ENCODE results near the gene MOGAT3. TPM values are rescaled to one million over a fixed set of nuclear protein-coding genes. Genes with fewer than 3 reads are reported as not detected.

MOGAT3 gene
- total RNA-seq, 2 experiments from 2014 or later, result not detected

DNA sequence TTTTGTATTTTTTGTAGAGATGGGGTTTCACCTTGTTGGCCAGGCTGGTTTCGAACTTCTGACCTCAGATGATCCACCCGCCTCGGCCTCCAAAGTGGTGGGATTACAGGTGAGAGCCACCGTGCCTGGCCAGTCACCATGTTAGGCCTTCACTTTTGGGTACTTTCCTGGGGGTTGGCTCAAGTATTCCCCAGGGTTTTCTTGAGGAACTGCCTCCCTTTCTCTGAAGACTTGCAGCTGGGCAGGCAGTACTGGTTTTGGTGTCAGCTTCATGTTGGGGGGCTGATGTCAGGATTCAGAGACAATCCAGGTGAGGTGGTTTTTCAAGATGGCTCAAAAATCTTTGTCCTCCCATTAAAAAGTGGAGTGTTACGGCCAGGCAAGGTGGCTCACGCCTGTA is 24.8 kb upstream of the MOGAT3 start:
- no peak for DNase-seq
- ChIA-PET CTCF (interaction anchor here (1.4 kb wide), 1 partner anchor 33 kb away, joined by 3 read pairs; no protein-coding TSS in a partner anchor), POLR2A (interaction anchor here (1.5 kb wide), 1 partner anchor 18 kb away, joined by 3 read pairs; no protein-coding TSS in a partner anchor)
- Mint-ChIP-seq H3K4me1 (peaks cover under 1% of the 10 kb centered on the region), H3K9me3 (no peaks in the 10 kb centered on the region), H3K4me3 (no peak overlapping the region), H3K27ac (no peak overlapping the region), H3K36me3 (ENCODE audit: low read depth) (peaks cover 34% of the 10 kb centered on the region), H3K27me3 (no peaks in the 10 kb centered on the region)

DNA sequence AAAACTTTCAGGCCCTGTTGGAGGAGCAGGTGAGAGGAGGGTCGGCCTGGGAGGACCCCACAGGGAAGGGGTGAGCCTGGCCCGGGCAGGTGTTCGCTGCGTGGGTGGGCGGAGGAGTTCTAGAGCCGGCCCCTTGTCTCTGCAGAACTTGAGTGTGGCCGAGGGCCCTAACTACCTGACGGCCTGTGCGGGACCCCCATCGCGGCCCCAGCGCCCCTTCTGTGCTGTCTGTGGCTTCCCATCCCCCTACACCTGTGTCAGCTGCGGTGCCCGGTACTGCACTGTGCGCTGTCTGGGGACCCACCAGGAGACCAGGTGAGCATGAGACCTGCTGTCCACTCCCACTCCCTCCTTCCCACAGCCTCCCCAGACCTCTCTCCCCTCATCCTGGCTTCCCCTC is 22.7 kb upstream of the MOGAT3 start:
- no peaks in the 10 kb centered on the region for H3K9me3 Mint-ChIP-seq
- H3K27ac Mint-ChIP-seq, result no peak overlapping the region
- CTCF ChIA-PET, result no interaction called here
- H3K36me3 Mint-ChIP-seq (ENCODE audit: low read depth), result peaks cover 32% of the 10 kb centered on the region
- H3K27me3 Mint-ChIP-seq, result no peaks in the 10 kb centered on the region
- H3K4me3 Mint-ChIP-seq, result no peak overlapping the region
- DNase-seq, result no peak
- POLR2A ChIA-PET, result interaction anchor here (0.6 kb wide), 1 partner anchor 138 kb away, joined by 3 read pairs; no protein-coding TSS in a partner anchor
- peaks cover 15% of the 10 kb centered on the region for H3K4me1 Mint-ChIP-seq

DNA sequence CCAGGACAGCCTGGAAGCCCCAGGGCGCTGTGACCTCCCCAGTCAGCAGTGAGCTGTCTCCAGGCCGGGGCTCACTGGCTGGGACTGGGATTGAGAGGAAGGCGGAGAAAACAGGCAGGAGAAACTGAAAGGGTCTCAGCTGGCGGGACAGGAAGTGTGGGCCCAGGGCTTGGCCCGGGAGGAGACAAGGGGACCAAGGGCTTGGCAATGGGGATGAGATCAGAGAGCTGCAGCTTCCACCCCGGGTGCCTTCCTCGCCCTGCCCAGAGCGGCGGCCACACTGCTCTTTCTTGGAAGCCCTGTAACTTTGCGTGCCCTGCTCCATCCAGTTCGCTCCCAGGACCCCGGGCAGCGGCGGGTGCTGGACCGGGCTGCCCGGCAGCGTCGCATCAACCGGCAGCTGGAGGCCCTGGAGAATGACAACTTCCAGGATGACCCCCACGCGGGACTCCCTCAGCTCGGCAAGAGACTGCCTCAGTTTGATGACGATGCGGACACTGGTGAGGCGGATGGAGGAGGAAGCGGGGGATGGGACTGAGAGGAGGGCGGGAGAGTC is 21.5 kb upstream of the MOGAT3 start:
- CTCF ChIA-PET, result interaction anchor here (0.7 kb wide), 1 partner anchor 78 kb away, joined by 3 read pairs; no protein-coding TSS in a partner anchor
- DNase-seq, result no peak
- no peak overlapping the region for H3K27ac Mint-ChIP-seq

DNA sequence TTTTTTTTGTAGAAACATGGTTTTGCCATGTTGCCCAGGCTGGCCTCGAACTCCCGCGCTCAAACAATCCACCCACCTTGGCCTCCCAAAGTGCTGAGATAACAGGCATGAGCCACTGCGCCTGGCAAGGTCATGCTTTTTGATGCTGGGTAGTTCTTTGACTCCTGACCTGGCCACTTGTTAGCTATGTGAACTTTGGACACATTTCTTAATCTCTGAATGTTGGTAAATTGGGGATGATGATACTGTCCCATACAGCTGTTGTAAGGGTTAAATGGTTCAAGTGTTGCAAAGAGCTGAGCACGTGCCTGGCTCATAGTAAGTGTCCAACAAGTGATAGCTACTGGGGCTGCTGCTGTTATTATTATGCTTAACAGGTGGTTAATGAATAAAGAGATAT is 19.5 kb upstream of the MOGAT3 start:
- no peak for DNase-seq
- no peak overlapping the region for H3K4me3 Mint-ChIP-seq
- H3K27ac Mint-ChIP-seq, result no peak overlapping the region
- no peaks in the 10 kb centered on the region for H3K27me3 Mint-ChIP-seq
- no peaks in the 10 kb centered on the region for H3K9me3 Mint-ChIP-seq
- H3K4me1 Mint-ChIP-seq, result peaks cover 32% of the 10 kb centered on the region
- POLR2A ChIA-PET, result interaction anchor here (5.0 kb wide), 1 partner anchor 25 kb away, joined by 61 read pairs; the partner anchor contains the start of gene FIS1
- CTCF ChIA-PET, result interaction anchor here (0.9 to 5.4 kb wide), 4 partner anchors 24 to 77 kb away, joined by 3 to 74 read pairs (median 5); partner anchors contain the start of gene FIS1
- peaks cover 37% of the 10 kb centered on the region for H3K36me3 Mint-ChIP-seq (ENCODE audit: low read depth)

More for the DNA sequence above, 21.5 kb upstream of the MOGAT3 start:
- H3K9me3 Mint-ChIP-seq, result no peaks in the 10 kb centered on the region
- no peaks in the 10 kb centered on the region for H3K27me3 Mint-ChIP-seq
- POLR2A ChIA-PET, result no interaction called here
- H3K4me1 Mint-ChIP-seq, result peaks cover 19% of the 10 kb centered on the region
- H3K36me3 Mint-ChIP-seq (ENCODE audit: low read depth), result peaks cover 32% of the 10 kb centered on the region
- no peak overlapping the region for H3K4me3 Mint-ChIP-seq

DNA sequence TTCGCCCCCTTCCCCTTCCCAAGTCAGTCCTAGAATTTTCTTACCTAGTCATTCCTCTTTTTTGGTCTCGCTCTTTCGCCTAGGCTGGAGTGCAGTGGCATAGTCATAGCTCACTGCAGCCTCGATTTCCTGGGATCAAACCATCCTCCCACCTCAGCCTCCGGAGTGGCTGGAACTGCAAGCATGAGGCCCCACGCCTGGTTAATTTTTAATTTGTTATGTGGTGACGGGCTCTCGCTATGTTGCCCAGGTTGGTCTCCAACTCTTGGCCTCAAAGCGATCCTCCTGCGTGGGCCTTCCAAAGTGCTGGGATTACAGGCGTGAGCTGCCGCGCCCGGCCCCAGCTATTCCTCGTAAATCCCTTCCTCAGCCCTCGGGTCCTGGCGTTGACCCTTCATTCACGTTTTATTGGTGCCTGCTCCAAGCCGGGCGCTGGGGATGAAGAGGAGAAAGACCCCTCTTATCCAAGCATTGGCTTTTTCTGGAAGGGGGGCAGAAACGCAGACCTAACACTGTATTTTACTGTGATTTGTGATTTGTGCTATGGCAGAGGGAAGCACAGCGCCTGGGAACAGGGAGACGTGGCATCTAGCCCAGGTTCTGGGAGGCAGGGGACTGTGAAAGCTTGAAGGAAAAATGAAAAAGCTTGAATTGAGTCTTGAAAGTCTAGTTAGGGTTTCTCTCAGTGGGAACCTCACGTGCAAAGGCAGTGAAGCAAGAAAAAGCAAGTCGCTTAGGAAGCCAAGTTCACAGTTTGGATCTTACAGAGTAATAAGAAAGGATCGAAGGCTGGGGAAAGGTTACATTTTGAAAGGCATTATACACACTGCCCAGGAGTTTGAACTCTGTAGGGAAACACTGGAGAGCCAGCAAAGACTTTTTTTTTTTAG is 17.6 kb upstream of the MOGAT3 start:
- Mint-ChIP-seq H3K27me3 (no peaks in the 10 kb centered on the region), H3K4me1 (peaks cover 35% of the 10 kb centered on the region), H3K27ac (peak overlapping the region; percentile 87), H3K9me3 (no peaks in the 10 kb centered on the region), H3K36me3 (ENCODE audit: low read depth) (peaks cover 31% of the 10 kb centered on the region), H3K4me3 (peak overlapping the region; percentile 96)
- no peak for DNase-seq
- POLR2A ChIA-PET, result interaction anchor here (0.6 to 5.0 kb wide), 15 partner anchors 9 to 344 kb away, joined by 3 to 61 read pairs (median 7); partner anchors contain the start of genes CLDN15, FIS1, SRRT and TRIM56
- CTCF ChIA-PET, result interaction anchor here (0.8 to 5.4 kb wide), 21 partner anchors 9 to 513 kb away, joined by 3 to 74 read pairs (median 6); partner anchors contain the start of genes CLDN15, FIS1, POP7 and SRRT

DNA sequence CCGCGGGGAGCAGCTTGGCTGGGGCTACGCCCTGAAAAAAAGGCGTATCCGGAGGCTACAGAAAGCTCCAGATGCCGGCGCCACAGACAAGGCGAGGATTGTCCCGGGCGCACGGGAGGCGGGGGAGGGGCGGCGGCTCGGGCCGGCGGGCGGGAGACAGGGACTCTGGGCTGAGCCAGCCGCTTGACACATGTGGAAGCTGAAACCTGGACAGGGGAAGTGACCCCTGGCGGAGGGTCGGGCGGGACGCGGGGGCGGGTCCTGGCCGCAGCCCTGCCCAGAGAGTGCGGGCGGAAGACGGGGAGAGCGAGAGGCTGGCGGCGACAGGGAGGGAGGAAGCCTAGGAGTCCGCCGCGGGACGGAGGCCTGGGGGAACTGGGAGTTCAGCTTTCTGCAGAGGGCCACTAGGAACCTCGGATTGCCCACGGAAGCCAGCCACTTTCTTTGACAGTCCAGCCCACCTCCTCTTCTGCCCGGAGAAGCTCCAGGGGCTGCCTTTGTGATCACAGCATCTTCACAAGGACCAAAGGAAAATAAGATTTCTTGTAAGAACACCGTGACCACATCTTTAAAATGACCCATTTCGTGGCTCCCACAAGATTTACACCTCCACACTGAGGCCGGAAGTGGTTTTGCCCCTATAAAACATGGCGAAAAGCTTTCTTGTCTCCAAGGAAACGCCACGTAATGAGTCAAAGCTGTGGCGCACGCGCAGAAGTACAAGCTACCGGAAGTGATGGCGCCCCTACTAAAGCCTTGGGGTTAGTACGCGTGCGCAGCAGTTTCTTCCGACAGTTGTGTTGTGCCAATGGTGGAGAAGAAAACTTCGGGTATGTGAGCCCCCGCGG is 16.8 kb upstream of the MOGAT3 start, which contains the start of the genes PLOD3 and ZNHIT1:
TSS of gene PLOD3 (minus strand) at position 194 of the 848 bp plus-strand sequence. CDS start 307 bp downstream, outside the sequence.
TSS of gene ZNHIT1 (plus strand) at position 778 of the 848 bp plus-strand sequence. CDS start at position 809, 31 bp downstream.
- Mint-ChIP-seq H3K9me3 (no peaks in the 10 kb centered on the region), H3K4me1 (peaks cover 35% of the 10 kb centered on the region), H3K4me3 (peak within 1 kb of the TSS; percentile 96), H3K27ac (peak within 1 kb of the TSS; percentile 87), H3K36me3 (ENCODE audit: low read depth) (peaks cover 24% of the 10 kb centered on the region), H3K27me3 (no peaks in the 10 kb centered on the region)
- POLR2A ChIA-PET, result interaction anchor here (0.6 to 5.0 kb wide), 20 partner anchors 10 to 788 kb away, joined by 3 to 61 read pairs (median 4); partner anchors contain the start of genes CLDN15, FIS1, MEPCE and POP7
- peak; percentile 97 for DNase-seq
- CTCF ChIA-PET, result interaction anchor here (0.5 to 5.4 kb wide), 25 partner anchors 10 to 1230 kb away, joined by 3 to 74 read pairs (median 5); partner anchors contain the start of genes CLDN15, FIS1, POP7 and SERPINE1

DNA sequence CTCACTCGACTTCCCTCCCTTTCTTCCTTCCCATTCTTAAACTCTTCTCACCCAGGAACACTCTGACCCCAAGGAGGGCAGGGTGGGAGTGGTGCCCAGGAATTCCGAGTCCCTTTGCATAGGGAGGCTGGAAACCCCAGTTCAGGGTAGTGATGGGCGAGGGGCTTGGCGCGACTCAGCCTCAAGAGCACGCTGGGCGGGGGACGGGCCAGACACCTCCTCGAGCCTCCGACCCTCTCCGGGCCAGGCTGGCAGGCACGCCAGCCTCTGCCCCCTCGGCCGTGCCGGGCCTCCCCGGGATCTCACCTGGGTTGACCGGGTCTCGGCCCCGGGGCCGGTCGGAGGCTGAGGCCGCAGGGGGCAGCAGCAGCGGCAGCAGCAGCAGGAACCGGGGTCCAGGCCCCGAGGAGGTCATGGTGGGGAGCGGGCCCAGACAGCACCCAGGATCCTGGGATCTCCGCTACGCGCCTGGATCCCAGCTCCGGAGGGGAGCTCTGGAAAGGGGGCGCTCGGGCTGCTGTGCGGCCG is 16.1 kb upstream of the MOGAT3 start:
- Mint-ChIP-seq H3K9me3 (no peaks in the 10 kb centered on the region), H3K36me3 (ENCODE audit: low read depth) (peaks cover 21% of the 10 kb centered on the region), H3K27ac (peak overlapping the region; percentile 87), H3K27me3 (no peaks in the 10 kb centered on the region), H3K4me1 (peaks cover 35% of the 10 kb centered on the region), H3K4me3 (peak overlapping the region; percentile 96)
- ChIA-PET CTCF (interaction anchor here (0.5 to 5.4 kb wide), 14 partner anchors 10 to 1229 kb away, joined by 3 to 74 read pairs (median 8); partner anchors contain the start of genes FIS1, SERPINE1, SRRT and TRIM56), POLR2A (interaction anchor here (0.9 to 5.0 kb wide), 18 partner anchors 9 to 788 kb away, joined by 3 to 61 read pairs (median 5); partner anchors contain the start of genes CLDN15, FIS1, MEPCE and POP7)
- DNase-seq, result no peak

DNA sequence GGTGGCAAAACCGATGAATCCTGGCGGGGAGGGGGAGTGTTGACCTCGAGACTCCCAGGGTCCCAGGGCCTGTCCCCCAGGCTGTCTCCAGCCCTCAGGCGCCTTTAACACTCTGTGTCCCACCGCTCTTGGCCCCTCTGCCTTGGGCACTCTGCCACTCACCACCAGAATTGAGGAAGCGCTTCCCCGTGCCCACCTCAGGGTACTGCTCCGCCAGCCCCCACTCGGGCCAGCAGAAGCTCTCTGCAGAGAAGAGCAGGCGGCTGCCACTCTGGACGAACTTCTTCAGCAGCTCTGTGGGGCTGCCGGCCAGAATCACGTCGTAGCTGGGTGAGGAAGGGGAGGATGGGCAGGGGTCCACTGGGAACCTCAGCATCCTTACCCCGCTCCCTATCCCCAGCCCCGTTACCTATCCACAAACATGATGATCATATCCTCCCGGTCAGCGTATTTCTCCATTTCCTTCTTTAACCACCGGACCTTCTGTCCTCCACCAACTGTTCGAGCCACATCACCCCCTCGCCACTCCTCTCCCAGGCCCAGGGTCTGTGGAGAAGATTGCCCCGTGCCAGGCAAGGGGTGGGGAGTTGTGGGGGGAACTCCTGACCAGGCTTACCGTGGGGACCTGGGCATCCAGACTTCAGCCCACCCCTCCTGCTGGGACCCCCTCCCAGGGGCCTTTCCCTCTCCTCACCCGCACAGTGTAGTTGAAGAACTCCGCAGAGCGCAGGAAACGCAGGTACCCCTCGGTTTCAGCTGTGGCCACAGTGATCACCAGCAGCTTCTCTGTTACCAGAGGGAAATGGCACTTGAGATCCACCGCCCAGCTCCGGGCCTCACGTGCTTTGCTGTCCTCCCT is 15.4 kb upstream of the MOGAT3 start:
- H3K9me3 Mint-ChIP-seq, result no peaks in the 10 kb centered on the region
- peak; percentile 24 for DNase-seq
- H3K4me1 Mint-ChIP-seq, result peaks cover 35% of the 10 kb centered on the region
- H3K36me3 Mint-ChIP-seq (ENCODE audit: low read depth), result peaks cover 15% of the 10 kb centered on the region
- ChIA-PET POLR2A (interaction anchor here (1.0 to 5.0 kb wide), 8 partner anchors 11 to 326 kb away, joined by 3 to 61 read pairs (median 4); partner anchors contain the start of genes FIS1, SERPINE1 and UFSP1), CTCF (interaction anchor here (1.4 to 5.4 kb wide), 3 partner anchors 24 to 72 kb away, joined by 6 to 74 read pairs (median 40); partner anchors contain the start of gene FIS1)
- H3K4me3 Mint-ChIP-seq, result peak overlapping the region; percentile 96
- peak overlapping the region; percentile 80 for H3K27ac Mint-ChIP-seq
- H3K27me3 Mint-ChIP-seq, result no peaks in the 10 kb centered on the region

DNA sequence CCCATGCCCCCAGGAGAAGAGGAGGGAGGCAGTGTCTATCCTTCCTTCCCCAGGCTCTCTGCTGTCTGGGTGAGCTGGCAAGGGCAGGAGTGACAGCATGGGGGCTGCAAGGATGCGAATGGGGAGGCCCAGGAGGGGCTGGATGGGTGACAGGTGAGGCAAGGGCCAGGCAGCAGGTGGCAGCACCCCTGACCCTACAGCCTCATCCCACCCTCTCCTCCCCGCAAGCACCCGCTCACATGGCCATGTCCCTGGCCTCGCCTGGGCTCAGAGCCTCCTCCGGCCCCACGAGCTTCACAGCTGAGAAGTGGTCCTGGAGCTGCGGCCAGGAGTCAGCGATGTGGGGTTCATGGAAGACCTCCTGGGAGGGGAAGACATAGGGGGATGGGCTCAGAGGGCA is 11.2 kb upstream of the MOGAT3 start:
- Mint-ChIP-seq H3K4me3 (no peak overlapping the region), H3K9me3 (no peaks in the 10 kb centered on the region), H3K36me3 (ENCODE audit: low read depth) (peaks cover 27% of the 10 kb centered on the region), H3K27me3 (no peaks in the 10 kb centered on the region), H3K27ac (no peak overlapping the region), H3K4me1 (peaks cover 16% of the 10 kb centered on the region)
- DNase-seq, result no peak
- ChIA-PET POLR2A (interaction anchor here (0.7 kb wide), 1 partner anchor 31 kb away, joined by 3 read pairs; no protein-coding TSS in a partner anchor), CTCF (interaction anchor here (1.7 kb wide), 1 partner anchor 19 kb away, joined by 4 read pairs; no protein-coding TSS in a partner anchor)

DNA sequence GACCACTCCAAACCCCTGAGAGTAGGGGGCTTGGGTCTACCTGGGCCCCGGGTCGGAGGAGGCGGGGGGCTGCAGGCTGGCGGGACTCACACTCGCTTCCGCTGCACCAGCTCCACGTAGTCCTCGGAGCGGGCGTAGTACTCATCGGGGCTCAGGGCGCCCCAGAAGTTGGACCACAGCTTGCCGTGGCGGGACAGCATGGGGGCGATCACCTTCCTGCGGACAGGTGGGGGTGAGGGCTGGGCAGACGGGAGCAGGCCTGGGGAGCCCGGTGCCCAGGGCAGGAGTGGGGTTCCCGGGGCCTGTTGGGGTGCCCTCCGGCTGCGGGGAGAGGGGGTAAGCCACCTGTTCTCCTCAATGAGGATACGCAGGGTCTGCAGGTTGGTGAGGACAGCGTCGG is 10.7 kb upstream of the MOGAT3 start:
- CTCF ChIA-PET, result interaction anchor here (1.7 kb wide), 1 partner anchor 19 kb away, joined by 4 read pairs; no protein-coding TSS in a partner anchor
- no peaks in the 10 kb centered on the region for H3K9me3 Mint-ChIP-seq
- no peaks in the 10 kb centered on the region for H3K27me3 Mint-ChIP-seq
- no peak for DNase-seq
- no peak overlapping the region for H3K27ac Mint-ChIP-seq
- POLR2A ChIA-PET, result interaction anchor here (0.7 kb wide), 1 partner anchor 32 kb away, joined by 3 read pairs; no protein-coding TSS in a partner anchor
- no peak overlapping the region for H3K4me3 Mint-ChIP-seq
- H3K36me3 Mint-ChIP-seq (ENCODE audit: low read depth), result peaks cover 26% of the 10 kb centered on the region
- peaks cover 13% of the 10 kb centered on the region for H3K4me1 Mint-ChIP-seq

DNA sequence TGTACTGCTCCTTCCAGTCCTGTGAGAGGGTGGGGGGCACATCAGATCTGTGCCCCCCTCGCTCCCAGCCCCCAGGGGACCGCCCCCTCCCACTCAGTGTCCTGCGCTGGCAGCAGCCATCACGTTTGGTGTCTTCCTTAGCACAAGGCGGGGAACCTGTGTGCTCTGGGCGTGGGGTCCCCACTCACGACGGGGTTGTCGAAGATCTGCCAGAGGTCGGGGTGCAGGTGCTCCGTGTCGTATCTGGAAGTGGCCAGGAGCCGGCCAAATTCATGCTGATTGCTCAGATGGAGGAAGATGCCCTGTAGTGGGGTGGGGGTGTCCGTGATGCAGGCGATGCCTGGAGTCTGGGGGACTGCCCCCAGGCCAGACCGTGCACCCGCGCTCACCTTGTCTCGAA is 9.3 kb upstream of the MOGAT3 start:
- no peaks in the 10 kb centered on the region for H3K27me3 Mint-ChIP-seq
- ChIA-PET CTCF (no interaction called here), POLR2A (no interaction called here)
- no peaks in the 10 kb centered on the region for H3K9me3 Mint-ChIP-seq
- peaks cover 3% of the 10 kb centered on the region for H3K4me1 Mint-ChIP-seq
- H3K4me3 Mint-ChIP-seq, result no peak overlapping the region
- peaks cover 25% of the 10 kb centered on the region for H3K36me3 Mint-ChIP-seq (ENCODE audit: low read depth)
- no peak overlapping the region for H3K27ac Mint-ChIP-seq
- no peak for DNase-seq

Data from activated CD4-positive, alpha-beta memory T cell treated with anti-CD3 and anti-CD28 coated beads, Interleukin-2, amount 10 ng/mL, durations not matched to agents 7 days and 5 days (primary cell).